H1 (cell line): ENCODE results near the gene BAZ2B. TPM values are rescaled to one million over a fixed set of nuclear protein-coding genes. Genes with fewer than 3 reads are reported as not detected.

Experiments used
- CTCF ChIA-PET: fragments of 300-600 bp; sonication (Branson Sonifier 250); formaldehyde crosslinking; loops from one replicate; lab custom pipeline; 2021; ENCODE audit not compliant: partially characterized antibody; lab: Charles Lee
- POLR2A ChIA-PET: fragments of 300-600 bp; sonication (Branson Sonifier 250); formaldehyde crosslinking; loops from one replicate; lab custom pipeline; 2021; ENCODE audit warnings: inconsistent platforms; ENCODE audit not compliant: partially characterized antibody; lab: Charles Lee
- DNase-seq, 2 experiments: peaks; one replicate each; pipeline versions ENCODE4 v3.0.0 to v3.0.0-alpha.2; 2010 to 2022; ENCODE audit warnings: low spot score in 2 of 2, low read depth in 1 of 2, mixed read lengths in 1 of 2
- FAIRE-seq: peaks from 2 replicates; lab custom pipeline; 2011; peaks lifted over from hg19 to GRCh38; lab: Jason Lieb, UNC
- H2AFZ ChIP-seq: 2 replicates; pipeline ENCODE4 v1.8.1; 2012; ENCODE audit warnings: low read length, inconsistent platforms
- H2AK5ac ChIP-seq: 2 replicates; pipeline ENCODE4 v1.6.1; 2013; ENCODE audit warnings: low read depth, low read length
- H2BK120ac ChIP-seq: replicated peaks from 2 replicates; pipeline ENCODE3; 2013; ENCODE audit warnings: low read depth, low read length, inconsistent platforms
- H2BK12ac ChIP-seq: 2 replicates; pipeline ENCODE4 v1.6.1; 2013; ENCODE audit warnings: low read depth, low read length
- H2BK15ac ChIP-seq: 2 replicates; pipeline ENCODE4 v1.6.1; 2013; ENCODE audit warnings: low read length
- H2BK20ac ChIP-seq: 2 replicates; pipeline ENCODE4 v1.6.1; 2013; ENCODE audit warnings: low read length
- H2BK5ac ChIP-seq: 2 replicates; pipeline ENCODE4 v1.6.1; 2013; ENCODE audit warnings: low read depth, low read length
- H3K14ac ChIP-seq: 2 replicates; pipeline ENCODE4 v1.6.1; 2013; ENCODE audit warnings: inconsistent platforms; ENCODE audit not compliant: insufficient read length
- H3K18ac ChIP-seq: 2 replicates; pipeline ENCODE4 v1.6.1; 2013; ENCODE audit warnings: low read length; ENCODE audit errors: extremely low read depth
- H3K23ac ChIP-seq: 2 replicates; pipeline ENCODE4 v1.6.1; 2013; ENCODE audit warnings: inconsistent platforms; ENCODE audit not compliant: insufficient read length
- H3K23me2 ChIP-seq: 2 replicates; pipeline ENCODE4 v1.6.1; 2013; ENCODE audit warnings: low read depth, low read length
- H3K27ac ChIP-seq: 2 replicates; pipeline ENCODE4 v1.6.1; 2011; ENCODE audit warnings: low read depth, low read length, inconsistent platforms
- H3K27me3 ChIP-seq, 4 experiments: replicated peaks in 1 of 4; 1 replicate in 1 of 4; 2 replicates in 3 of 4; pipeline versions ENCODE4 v1.6.1 to v1.8.1; 2011 to 2013; ENCODE audit warnings: low read length in 3 of 4, mild to moderate bottlenecking in 3 of 4, inconsistent platforms in 2 of 4, mixed read lengths in 2 of 4, moderate library complexity in 1 of 4; ENCODE audit not compliant: control insufficient read depth in 3 of 4, insufficient read depth in 3 of 4; ENCODE audit errors: extremely low read depth in 1 of 4
- H3K36me3 ChIP-seq, 4 experiments: 2 replicates each; pipeline versions ENCODE4 v1.6.1 to v1.8.1; 2011 to 2013; ENCODE audit warnings: mild to moderate bottlenecking in 4 of 4, low read length in 3 of 4, moderate library complexity in 2 of 4, control low read depth in 1 of 4, inconsistent platforms in 1 of 4; ENCODE audit not compliant: insufficient read depth in 4 of 4, control insufficient read depth in 2 of 4
- H3K4ac ChIP-seq: replicated peaks from 2 replicates; pipeline ENCODE3; 2013; ENCODE audit warnings: low read length, low read depth, mixed read lengths, inconsistent platforms; ENCODE audit not compliant: insufficient read length
- H3K4me1 ChIP-seq, 4 experiments: replicated peaks in 1 of 4; 1 replicate in 1 of 4; 2 replicates in 3 of 4; pipeline versions ENCODE4 v1.6.1 to v1.8.1; 2011 to 2013; ENCODE audit warnings: low read length in 3 of 4, inconsistent platforms in 2 of 4, mixed read lengths in 1 of 4; ENCODE audit not compliant: insufficient read depth in 4 of 4, control insufficient read depth in 3 of 4
- H3K4me2 ChIP-seq, 2 experiments: 2 replicates each; pipeline versions ENCODE4 v1.6.1 to v1.8.1; 2011 to 2013; ENCODE audit warnings: low read depth in 2 of 2, low read length in 2 of 2, control low read depth in 1 of 2, inconsistent platforms in 1 of 2, mild to moderate bottlenecking in 1 of 2; ENCODE audit not compliant: insufficient read depth in 1 of 2
- H3K4me3 ChIP-seq, 4 experiments: fragments of 200-600, 300-600 bp in 1 of 4; sonication (generic), shearing (Covaris generic), sonication (Bioruptor Twin) in 1 of 4; 2 replicates each; pipeline versions ENCODE4 v1.5.1 to v1.8.1; 2011 to 2016; ENCODE audit warnings: low read length in 4 of 4, low read depth in 3 of 4, control low read depth in 2 of 4, inconsistent platforms in 2 of 4, mild to moderate bottlenecking in 2 of 4, mixed read lengths in 1 of 4, moderate library complexity in 1 of 4; ENCODE audit not compliant: insufficient read depth in 2 of 4; ENCODE audit errors: extremely low read depth in 1 of 4
- H3K56ac ChIP-seq: replicated peaks from 2 replicates; pipeline ENCODE3; 2013; ENCODE audit warnings: low read depth, mild to moderate bottlenecking, mixed read lengths, low read length, inconsistent platforms; ENCODE audit not compliant: insufficient read length
- H3K79me1 ChIP-seq: 2 replicates; pipeline ENCODE4 v1.6.1; 2013; ENCODE audit warnings: low read depth, low read length, control low read depth
- H3K79me2 ChIP-seq, 2 experiments: 2 replicates each; pipeline versions ENCODE4 v1.6.1 to v1.8.1; 2012 to 2013; ENCODE audit warnings: low read length in 2 of 2, mild to moderate bottlenecking in 2 of 2, inconsistent platforms in 1 of 2; ENCODE audit not compliant: insufficient read depth in 2 of 2, control insufficient read depth in 1 of 2
- H3K9ac ChIP-seq, 4 experiments: replicated peaks in 1 of 4; 1 replicate in 1 of 4; 2 replicates in 3 of 4; pipeline versions ENCODE4 v1.6.1 to v1.8.1; 2011 to 2013; ENCODE audit warnings: low read depth in 3 of 4, low read length in 3 of 4, control low read depth in 2 of 4, mild to moderate bottlenecking in 2 of 4, moderate library complexity in 2 of 4, inconsistent platforms in 1 of 4; ENCODE audit errors: extremely low read depth in 1 of 4
- H3K9me3 ChIP-seq, 2 experiments: 2 replicates each; pipeline versions ENCODE4 v1.6.1 to v1.8.1; 2012 to 2013; ENCODE audit warnings: mild to moderate bottlenecking in 2 of 2, moderate library complexity in 2 of 2, control low read depth in 1 of 2, inconsistent platforms in 1 of 2, low read depth in 1 of 2, low read length in 1 of 2, mixed read lengths in 1 of 2; ENCODE audit not compliant: insufficient read depth in 2 of 2
- H4K20me1 ChIP-seq, 2 experiments: replicated peaks in 1 of 2; 2 replicates each; pipeline versions ENCODE3 to v1.8.1; 2011 to 2013; ENCODE audit warnings: inconsistent platforms in 2 of 2, low read length in 2 of 2, mild to moderate bottlenecking in 1 of 2; ENCODE audit not compliant: insufficient read depth in 2 of 2, control insufficient read depth in 1 of 2
- H4K5ac ChIP-seq: 2 replicates; pipeline ENCODE4 v1.6.1; 2013; ENCODE audit warnings: low read length, low read depth, mixed read lengths, inconsistent platforms; ENCODE audit not compliant: insufficient read length
- H4K8ac ChIP-seq: 2 replicates; pipeline ENCODE4 v1.8.0; 2013; ENCODE audit warnings: mild to moderate bottlenecking, moderate library complexity, low read length, inconsistent platforms; ENCODE audit not compliant: insufficient read depth; ENCODE audit errors: extremely low read depth
- H4K91ac ChIP-seq: replicated peaks from 2 replicates; pipeline ENCODE3; 2013; ENCODE audit warnings: low read length, mixed read lengths, inconsistent platforms; ENCODE audit not compliant: insufficient read length
- CHD2 ChIP-seq: IDR thresholded peaks from 2 replicates; pipeline ENCODE4 v1.6.1; 2012; ENCODE audit warnings: low read length, improper control_type of control experiment
- EZH2 ChIP-seq: fragments of 200-600 bp; sonication (generic); IDR thresholded peaks from 2 replicates; pipeline ENCODE4 v1.7.1; 2012; ENCODE audit warnings: low read depth, mild to moderate bottlenecking, moderate library complexity, low read length, inconsistent platforms; ENCODE audit not compliant: severe bottlenecking
- SUZ12 ChIP-seq: fragments of 200-600 bp; sonication (generic); IDR thresholded peaks from 2 replicates; pipeline ENCODE4 v1.6.1; 2012; ENCODE audit warnings: mild to moderate bottlenecking, inconsistent platforms, low read length, moderate library complexity, mixed read lengths
- WGBS, 2 experiments: shearing (Covaris generic) in 1 of 2; methylation state at CpG; one replicate each; pipeline versions ENCODE4 v1.1.6 to v1.1.7; 2013 to 2015; ENCODE audit warnings: low lambda C conversion rate in 2 of 2, mixed read lengths in 2 of 2, inconsistent platforms in 1 of 2, low coverage in 1 of 2, missing lambda C conversion rate in 1 of 2; ENCODE audit not compliant: insufficient replicate concordance in 2 of 2, insufficient coverage in 1 of 2, insufficient read length in 1 of 2; ENCODE audit errors: extremely low coverage in 1 of 2, missing lambda C conversion rate in 1 of 2; 5-methylcytosine and 5-hydroxymethylcytosine counted together
- polyA plus RNA-seq, 7 experiments: library from polyadenylated mRNA; depleted of rRNA in 3 of 7; stranded (reverse) in 5 of 7; unstranded in 2 of 7; fragments of >200 nt in 5 of 7; fragments of 200-250 nt in 2 of 7; gene quantifications; 1 replicate in 5 of 7; 2 replicates in 1 of 7; 4 replicates in 1 of 7; pipeline versions ENCODE4 v1.2.1 to v1.2.3, GENCODE V29; 2011 to 2013; ENCODE audit warnings: missing spikeins in 2 of 7, mixed read lengths in 2 of 7
- total RNA-seq: library from RNA; stranded (reverse); fragmentation: NEBNext Ultra II Directional; extraction: Animal tissue kit (Norgen Biotek cat#: 25700); gene quantifications from 2 replicates; pipeline ENCODE4 v1.2.1, GENCODE V29; 2021

Gene BAZ2B
- total and polyA plus RNA-seq, 2 of the 8 experiments (the other 6 are each of a cell fraction or from before 2014, with no cell fraction given): 15.2 to 46.3 TPM

DNA sequence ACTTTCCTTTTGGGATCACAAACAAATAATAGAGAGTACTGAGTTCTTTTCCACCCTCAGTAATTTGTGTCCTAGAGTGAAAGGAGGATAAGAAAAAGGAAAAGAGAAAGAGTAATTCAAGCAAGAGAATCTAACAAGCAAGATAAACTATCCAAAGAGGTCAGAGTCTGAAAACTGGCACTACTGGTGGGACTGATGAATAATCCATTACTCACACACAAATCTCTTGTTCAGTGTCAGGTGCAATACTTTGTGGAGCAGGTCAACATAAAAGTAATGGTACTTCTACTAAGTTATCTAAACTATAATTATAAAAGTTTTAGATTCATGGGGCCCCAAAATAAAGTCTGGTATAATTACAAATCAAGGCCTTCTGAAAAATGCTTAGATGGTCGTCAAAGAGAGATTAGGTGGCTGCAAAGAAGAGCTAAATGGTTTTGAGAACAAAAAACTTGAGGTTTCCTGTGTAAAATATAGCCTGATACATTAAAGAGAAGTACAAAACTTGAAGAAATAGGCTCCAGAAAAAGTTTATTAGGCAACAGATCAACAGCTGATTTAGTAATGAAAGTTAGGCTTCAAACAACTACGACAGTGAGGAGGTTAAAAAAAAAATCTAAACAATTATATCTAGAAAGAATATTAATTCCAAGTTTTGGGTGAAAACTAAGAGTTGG lies 109.4 kb downstream of the BAZ2B start:
- CTCF ChIA-PET: interaction anchor here (1.0 to 1.5 kb wide), 2 partner anchors 14 to 205 kb away, joined by 3 to 4 read pairs; partner anchors contain the start of gene MARCHF7

More for the DNA sequence above, 109.4 kb downstream of the BAZ2B start:
- Histone ChIP-seq H3K23me2 (no peaks in the 10 kb centered on the region), H2BK12ac (no peak overlapping the region), H3K79me2 (0 out of 4 replicates have a peak, but pooled peaks cover 0 to under 1% of the 10 kb centered on the region in 2 experiments), H3K27me3 (no peaks in the 10 kb centered on the region), H4K8ac (no peak overlapping the region), H2BK20ac (no peak overlapping the region), H3K4ac (no peak overlapping the region), H4K91ac (no peak overlapping the region), H3K4me2 (no peak overlapping the region), H3K4me1 (no peaks in the 10 kb centered on the region), H3K56ac (no peak overlapping the region), H4K5ac (no peak overlapping the region), H3K4me3 (no peak overlapping the region), H3K36me3 (no peaks in the 10 kb centered on the region), H4K20me1 (no peaks in the 10 kb centered on the region), H3K9ac (no peak overlapping the region), H2BK120ac (no peak overlapping the region), H3K9me3 (no peaks in the 10 kb centered on the region; a peak in 1 of 4 replicates), H2AK5ac (no peak overlapping the region), H2AFZ (no peak overlapping the region), H3K79me1 (no peaks in the 10 kb centered on the region), H3K14ac (no peak overlapping the region), H3K27ac (no peak overlapping the region), H2BK15ac (no peak overlapping the region), H3K23ac (no peak overlapping the region), H2BK5ac (no peak overlapping the region), H3K18ac (no peak overlapping the region)
- 87% methylated on average over 2 of the region's 2 CpGs; no CpG with 5 or more reads in 1 of the 2 experiments for WGBS, 2 experiments
- no peak for DNase-seq
- POLR2A ChIA-PET: no interaction called here
- no peak for TF ChIP-seq CHD2
- TF ChIP-seq EZH2: no peak
- no peak for TF ChIP-seq SUZ12
- FAIRE-seq: no peak
